GM18868 (cell line): ENCODE measurements around the gene SLC7A8.

Experiments
- ATAC-seq: cut with Tn5 transposase; IDR thresholded peaks from one replicate; pipeline ENCODE4 v1.9.1; 2021; ENCODE audit warnings: mild to moderate bottlenecking, moderate library complexity; ENCODE audit not compliant: unreplicated experiment

Gene SLC7A8

DNA sequence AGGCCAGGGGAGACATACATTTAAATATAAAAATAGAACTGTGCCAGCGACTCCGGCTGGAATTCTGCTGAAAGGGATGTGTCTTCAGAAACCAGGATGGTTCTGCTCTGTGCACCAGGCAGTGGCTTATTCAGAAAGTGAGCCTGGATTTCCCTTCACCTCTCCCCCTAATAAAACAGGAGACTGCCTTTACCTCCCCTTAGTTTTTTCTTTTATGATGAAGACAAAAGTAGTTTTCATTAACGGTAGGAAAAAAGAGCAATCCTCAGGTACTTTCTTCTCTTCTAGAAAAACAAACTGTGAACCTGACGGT lies 346 bp downstream of the SLC7A8 start:
- ATAC-seq = no peak

DNA sequence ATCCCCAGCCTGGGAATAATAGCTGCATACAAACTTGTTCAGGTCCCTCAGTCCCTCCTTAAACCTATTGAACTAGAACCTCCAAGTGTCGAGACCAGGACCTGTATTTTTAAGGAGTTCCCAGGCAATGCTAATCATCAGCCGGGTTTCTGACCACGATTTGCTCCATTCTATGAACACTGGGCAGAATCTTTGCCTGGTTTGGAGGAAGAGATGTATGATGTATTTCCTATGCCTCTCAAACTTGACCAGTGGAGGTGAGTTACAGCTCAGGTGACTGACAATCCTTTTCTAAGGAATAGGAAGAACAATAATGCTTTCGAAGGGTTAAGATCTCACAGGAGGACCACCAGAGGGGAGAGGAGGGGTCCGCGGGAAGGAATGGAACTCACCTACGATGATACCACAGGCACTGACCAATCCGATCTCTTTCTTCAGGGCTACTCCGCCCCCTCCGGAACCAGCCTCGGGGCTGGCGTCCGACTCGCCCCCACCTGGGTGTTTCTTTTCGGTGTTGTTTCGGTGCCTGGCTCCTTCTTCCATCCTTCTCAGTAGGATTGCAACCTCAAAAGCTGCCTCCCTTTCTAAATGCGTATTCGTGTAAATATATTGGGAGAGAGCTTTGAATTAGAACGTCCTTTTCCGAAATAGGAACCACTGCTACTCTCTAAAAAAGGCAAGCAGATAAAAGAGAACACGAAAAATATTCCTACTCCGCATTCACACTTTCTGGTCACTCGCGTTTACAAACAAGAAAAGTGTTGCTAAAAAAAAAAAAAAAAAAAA lies 895 bp downstream of the SLC7A8 start:
- no peak for ATAC-seq

DNA sequence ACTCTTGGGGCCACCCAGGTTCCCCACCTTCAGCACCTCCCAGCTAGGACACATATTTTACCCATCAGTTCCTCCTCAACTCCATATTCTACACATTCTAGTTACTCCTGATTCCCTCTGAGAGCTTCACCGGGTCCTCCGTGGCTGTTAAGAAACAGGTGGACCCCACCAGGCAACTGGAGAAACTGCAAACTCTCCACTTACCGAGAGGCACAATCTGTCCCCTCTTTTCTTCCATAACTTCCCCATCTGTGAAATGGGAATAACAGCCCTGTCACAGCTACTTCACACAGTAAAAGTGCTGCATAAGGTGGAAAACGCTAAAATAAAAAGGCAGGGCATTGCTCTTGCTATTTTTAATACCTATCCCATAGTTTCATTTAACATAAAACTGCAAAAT lies 1.5 kb downstream of the SLC7A8 start:
- ATAC-seq = no peak

DNA sequence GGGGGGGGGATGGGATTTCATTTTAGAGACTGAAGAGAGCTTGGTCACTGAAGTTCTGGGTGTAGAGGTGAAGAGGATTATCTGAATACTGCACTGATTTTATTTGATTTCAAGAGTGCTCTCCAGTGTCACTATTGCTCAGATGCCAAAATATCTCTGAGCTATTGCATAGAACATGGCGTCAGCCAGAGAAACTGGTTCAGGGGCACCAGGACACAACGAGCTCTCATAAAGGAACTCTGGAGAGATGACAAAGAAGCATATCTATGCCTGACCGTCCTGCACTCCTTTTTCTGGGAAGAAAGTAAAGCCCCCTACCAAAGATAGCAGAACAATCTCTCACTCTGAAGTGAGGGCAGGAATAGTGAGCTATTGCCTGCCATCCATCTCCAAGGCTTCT lies 2.0 kb downstream of the SLC7A8 start:
- no peak for ATAC-seq

DNA sequence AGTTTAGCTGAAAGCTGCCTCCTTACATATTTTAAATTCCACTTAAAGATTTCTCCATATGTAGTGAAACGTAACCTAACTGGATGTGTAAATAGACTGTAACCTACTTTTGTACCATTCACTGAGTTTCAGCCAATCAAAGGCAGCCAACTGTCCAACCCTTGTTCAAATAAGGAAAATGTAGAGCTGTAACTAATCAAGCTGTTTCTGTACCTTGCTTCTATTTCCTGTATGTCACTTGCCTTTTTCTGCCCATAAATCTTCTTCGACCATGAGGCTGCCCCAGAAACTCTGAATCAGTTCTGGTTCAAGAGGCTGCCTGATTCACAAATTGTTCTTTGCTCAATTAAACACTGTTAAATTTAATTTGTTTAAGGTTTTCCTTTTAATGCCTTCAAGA lies 6.3 kb downstream of the SLC7A8 start:
- no peak for ATAC-seq

DNA sequence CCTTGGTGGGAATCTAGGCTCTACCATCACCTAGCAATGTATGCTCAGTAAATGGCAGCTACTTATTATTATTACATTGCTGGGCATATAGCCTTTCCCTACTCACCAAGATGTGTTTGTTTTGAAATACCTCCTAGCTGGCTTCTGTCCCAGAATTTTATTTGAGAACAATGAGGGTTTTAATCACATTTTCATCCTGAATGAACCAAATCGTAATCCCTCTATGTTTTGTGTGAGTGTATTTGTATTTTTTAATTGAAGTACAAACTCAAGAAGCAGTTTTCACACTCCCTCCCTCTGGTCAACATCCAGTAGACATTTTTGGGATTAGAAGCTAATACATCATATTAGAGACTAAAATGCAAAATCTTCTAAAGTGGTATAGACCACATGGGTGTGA lies 7.6 kb downstream of the SLC7A8 start:
- ATAC-seq = no peak

DNA sequence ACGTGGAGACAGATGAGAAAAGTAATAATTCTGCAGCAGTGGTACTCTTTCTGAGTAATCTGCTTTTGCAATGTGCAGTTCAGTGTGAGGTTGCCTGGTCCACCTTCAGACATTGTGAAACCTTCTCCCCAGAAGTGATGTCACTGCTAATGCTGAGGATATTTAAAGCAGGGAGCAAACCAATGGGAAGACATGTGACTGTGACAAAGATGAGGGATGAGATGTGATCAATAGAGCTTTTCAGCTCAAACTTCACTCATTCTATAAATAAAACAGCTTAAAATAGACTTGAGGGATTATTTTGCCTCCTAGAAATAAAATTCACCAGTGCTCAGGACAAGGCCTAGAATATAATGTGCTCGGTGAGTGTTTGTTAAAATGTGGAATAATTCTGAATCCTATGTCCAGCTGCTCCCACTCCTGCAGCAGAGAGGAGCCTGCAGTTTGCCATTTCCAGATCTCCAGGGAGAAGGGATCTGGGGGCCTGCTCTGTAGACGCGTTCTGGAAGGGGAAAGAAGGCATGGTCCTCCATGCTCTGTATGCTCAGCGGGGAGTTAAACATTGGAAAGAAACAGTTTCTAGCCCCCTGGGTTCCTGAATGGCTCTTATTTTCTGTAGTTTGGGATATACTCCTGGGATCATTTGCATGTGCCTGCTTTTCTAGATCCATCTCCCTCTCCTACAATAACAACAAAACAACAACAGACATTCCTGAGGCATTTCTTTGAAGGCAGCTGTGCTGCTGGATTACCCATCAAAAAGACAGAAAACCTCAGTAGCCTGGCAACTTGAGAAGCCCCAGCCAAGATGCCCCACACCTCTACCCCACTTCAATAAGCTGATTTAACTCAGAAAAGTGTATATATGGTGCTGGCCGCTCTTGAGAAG lies 8.9 kb downstream of the SLC7A8 start:
- no peak for ATAC-seq

DNA sequence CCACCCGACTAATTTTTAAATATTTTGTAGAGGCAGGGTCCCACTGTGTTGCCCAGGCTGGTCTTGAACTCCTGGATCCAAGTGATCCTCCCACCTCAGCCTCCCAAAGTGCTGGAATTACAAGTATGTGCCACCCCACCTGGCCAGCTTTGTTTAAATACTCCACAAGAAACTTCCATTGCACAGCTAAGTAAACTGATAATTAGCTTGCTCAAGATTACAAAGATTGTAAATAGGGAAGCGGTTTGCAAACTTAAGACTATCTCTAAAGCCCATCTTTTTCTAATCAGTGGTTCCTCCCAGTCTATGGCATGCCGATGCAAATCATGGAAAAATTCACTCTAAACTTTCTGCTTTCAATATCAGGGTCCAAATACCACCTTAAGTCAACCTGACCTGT lies 9.7 kb downstream of the SLC7A8 start:
- ATAC-seq = no peak

DNA sequence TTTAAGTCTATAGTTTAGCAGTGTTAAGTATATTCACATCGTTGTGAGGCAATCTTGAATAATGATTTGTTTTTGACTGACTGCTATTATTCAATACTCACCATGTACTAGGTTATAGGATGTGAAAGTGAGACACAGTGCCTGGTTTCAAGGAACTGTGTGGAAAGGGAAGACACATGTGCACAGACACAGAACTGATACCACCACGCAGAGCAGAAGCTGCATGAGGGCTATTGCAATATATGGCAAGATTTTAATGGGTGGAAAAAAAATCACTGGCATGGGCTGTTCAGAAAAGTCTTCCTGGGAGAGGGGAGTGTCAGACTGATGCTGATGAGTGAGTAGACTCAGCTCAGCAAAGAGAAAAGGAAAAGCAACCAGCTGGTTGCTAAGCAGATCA lies 10.4 kb downstream of the SLC7A8 start:
- ATAC-seq = no peak

DNA sequence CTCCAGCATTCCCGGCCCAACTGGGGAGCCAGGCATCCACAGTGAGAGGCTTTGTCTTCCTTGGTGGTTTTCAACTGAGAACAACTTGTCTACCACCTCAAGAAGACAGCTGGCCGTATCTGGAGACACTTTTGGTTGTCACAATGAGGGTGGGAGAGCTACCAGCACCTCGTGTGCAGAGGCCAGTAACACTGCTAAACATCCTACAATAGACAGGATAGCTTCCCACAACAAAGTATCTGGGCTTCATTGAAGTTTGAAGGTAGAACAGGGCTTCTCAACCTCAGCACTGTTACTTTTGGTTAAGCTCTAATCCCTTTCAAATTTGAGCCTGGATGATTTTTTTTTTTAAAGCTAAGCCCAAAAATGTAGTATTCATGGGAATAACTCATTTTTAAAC lies 10.9 kb downstream of the SLC7A8 start:
- no peak for ATAC-seq

DNA sequence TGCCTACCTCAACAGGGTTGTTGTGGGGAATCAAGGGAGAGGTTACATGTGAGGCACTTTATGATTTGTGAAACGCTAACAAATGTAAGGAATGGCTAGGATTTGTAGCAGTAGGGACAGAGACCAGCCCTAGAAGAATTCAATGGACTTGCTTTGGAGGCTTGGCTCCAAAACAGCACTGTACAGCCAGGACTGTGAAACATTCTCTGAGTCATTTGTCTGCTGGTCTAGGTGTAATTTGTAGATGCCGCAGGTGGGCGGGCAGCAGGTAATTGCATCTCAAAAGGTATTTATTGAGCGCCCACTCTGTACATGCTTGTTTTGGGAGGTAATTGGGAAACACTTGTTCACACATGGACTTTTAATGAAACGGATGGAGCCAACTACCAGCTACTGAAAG lies 11.4 kb downstream of the SLC7A8 start:
- ATAC-seq = no peak

DNA sequence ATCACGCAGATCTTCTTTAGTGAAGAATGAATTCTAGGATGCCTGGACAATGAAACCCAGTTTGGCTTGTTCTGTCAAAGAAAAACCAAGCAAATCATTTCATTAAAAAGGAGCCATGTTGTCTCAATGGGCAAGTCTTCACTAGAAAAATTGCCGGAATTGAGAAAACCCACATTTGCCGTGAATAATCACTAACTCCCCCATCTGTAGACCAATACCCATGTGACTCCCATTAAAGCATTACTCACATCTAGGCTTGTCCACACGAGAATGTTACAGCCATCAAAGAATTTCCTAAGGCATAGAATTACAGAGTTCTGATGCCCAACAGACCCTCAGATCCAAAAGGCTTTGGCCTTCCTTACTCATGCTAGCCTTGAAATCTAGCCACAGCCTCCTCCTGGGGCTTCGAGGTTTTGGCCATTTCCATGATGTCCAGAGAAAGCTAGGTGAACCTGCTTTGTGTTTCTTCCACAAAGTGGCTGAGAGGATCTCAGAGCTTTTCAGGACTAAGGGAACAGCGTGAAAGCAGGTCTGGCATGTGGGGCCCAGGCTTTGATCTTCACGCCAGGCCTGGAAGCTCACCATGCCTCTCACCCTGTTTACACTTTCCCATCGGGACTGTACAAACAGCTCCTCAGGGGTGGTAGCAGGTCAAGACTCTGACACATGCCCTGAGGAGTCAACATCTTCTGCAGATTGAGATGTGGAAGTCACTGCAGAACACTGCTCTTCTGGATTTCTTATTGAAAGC lies 12.1 kb downstream of the SLC7A8 start:
- no peak for ATAC-seq

DNA sequence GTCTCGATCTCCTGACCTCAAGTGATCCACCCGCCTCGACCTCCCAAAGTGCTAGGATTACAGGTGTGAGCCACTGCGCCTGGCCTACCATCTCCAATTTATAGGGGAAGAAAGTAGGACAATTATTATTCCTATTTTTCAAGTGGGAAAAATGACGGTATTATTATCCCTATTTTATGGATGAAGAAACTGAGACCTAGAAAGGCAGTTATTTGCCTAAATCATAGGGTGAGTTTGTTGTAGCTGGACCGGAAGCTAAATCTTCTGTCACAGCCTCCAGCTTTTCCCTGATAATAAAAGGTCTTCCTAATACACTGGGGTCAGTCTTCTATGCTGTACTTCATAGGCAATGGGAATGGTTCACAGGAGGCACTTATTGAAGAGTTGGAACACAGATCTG lies 13.8 kb downstream of the SLC7A8 start:
- ATAC-seq = no peak

DNA sequence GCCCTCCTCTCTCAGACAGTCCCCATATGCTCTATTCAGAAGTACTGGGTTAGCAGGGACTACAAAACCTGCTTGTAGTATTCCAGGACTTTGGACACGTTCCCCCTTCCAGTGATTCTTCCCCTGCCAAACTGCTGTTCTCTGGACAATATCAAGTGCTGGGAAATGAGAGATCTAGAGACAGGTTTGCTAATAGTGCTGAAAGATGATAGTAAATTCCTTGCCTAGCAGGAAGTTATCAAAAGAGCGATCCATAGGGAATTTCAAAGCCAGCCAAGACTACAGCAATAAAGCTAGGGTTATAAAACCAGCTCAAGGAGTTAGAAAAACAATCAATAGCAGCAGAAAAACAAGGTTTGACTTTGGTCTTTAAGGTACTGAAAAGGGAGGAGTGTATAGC lies 15.2 kb downstream of the SLC7A8 start:
- ATAC-seq = no peak

DNA sequence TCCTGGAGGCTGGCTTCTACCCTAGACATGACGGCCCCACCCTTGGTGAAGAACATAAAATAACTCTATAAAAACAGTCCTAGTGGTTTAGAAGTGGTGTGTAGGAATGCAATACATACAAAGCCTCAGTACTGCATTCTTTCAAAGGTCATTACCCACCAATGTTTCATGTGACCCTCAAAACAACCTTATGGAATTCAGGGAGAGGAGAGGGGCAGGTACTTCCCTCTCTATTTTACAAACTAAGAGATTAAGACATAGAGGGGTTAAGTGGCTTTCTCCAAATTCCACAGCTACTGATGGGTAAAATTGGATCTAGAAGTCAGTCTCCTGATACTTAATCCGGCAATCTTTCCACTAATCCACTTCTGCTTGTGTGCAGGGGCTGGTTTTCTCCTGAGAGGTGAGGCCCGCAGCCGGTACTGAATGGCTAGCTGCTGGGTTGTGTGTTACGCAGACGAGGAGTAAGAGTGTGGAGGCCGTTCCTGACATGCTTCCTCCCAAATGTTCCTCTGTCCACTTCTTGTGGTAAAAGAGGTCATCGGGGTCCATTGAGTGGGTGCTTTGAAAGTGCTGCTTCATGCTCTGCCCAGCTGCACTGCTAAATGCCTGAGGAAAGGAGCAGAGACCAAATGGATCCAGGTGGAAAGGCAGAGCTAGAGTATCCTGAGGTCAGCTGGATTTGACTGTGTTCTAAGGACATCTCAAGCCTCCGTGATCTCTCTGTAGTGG lies 16.2 kb downstream of the SLC7A8 start:
- ATAC-seq = no peak

DNA sequence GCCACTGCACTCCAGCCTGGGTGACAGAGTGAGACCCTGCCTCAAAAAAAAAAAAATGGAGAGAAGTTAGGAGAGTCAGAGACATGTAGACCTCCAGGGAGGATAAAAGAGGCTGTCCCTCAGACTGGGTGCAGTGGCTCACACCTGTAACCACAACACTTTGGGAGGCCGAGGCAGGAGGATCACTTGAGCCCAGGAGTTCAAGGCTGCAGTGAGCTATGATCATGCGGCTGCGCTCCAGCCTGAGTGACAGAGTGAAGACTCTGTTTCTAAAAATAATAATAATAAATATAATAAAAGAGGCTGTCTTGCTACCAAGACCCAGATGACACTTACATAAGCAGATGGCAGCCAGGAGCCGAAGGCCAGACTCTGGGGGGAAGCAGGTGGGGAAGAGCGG lies 18.5 kb downstream of the SLC7A8 start:
- no peak for ATAC-seq

DNA sequence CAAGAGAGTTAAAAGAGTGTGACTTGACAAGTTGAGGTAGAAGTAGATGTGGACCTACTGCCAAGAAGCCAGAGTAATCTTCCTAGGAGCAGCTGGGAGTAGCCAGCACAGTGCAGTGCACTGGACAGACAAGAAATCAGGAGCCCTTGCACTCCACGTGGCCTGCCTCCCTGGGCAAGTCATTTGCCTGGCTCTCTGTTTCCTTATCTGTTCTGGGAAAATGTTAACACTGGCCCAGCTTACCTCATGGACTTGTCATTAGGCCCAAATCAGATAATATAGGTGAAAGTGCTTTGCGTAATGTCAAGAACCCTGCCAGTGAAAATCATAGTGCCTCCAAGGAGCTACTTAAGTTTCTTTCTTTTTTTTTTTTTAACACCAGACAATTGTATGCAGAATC lies 19.2 kb downstream of the SLC7A8 start:
- no peak for ATAC-seq

DNA sequence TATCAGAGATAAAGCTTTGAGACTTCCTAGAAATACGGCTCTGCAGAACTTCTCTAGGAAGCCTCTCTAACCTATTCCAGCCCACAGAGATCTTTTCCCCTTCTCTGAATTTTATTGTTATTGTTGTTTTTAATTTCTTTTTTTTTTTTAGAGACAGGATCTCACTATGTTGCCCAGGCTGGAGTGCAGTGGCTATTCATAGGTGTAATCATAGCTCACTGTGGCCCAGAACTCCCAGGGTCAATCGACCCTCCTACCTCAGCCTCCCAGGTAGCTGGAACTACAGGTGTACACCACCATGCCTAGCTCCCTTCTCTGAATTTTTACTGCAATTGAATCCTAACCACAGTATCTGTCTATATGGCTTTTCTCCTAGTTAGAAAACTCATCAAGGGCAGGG lies 19.6 kb downstream of the SLC7A8 start:
- ATAC-seq = no peak

DNA sequence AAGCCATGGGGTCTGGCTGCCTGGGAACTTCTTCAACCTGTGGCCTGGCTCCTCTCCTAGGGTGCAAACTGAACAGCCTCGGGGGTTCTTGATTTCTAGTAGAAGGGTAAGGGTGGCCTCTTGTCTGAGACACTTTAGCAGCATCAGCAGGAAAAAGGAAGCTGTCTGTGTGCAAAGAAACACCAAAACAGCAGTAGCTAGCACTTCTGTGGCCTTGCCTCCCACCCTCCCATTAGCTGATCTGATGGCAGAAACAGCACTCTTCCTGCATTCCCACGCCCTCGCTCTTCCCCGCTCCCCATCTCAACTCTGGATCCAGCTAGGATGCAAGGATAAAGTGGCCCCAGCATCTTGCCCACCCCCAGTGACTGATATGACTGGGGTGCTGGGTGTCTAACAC lies 20.7 kb downstream of the SLC7A8 start:
- ATAC-seq = no peak

DNA sequence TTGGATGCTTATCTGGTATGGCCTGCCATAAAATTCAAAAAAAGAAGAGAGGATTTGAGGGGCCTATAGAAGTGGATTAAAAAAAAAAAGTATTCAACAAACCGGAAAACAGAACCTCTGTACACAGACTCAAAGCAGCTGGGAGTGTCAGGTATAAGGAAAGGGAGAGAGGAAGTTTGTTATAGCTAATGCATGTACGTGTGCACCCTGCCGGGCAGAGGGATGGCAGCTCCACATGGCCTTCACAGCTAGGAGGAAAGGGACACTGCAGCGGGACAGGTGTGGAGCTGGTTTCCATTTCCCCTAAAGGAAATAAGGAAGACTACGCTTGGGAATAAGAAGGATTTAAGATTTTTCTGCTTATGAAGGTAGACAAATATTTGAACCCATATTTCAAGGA lies 21.5 kb downstream of the SLC7A8 start:
- no peak for ATAC-seq

DNA sequence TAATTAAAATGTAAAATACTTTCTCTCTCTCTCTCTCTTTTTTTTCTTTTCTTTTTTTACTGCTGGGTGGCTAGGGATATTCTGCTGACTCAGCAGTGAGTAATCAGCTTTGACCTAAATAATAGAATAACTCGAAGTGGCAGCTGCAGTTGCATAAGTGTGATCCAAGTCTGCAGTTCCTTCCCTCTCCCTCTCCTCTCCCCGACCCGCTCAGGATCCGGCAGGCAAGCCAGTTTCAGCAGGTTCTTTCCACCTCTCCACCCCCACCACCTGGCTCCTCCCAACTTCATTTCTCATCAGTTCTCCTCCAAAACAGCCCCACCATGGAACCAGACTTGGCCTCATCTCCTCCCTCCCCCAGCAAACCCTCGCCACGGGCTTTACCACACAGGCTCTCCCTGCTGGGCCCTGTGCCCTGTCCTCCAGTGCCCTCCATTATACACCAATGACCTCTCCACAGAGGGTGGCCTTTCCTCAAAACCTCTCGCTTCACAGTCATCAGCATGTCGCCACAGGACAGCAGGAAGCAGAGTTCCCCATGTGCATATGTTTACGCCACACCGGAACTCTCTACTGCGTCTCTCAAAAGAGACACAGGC lies 22.4 kb downstream of the SLC7A8 start:
- ATAC-seq = no peak
